Duodenal mucosa (tissue), 2 donors: ENCODE measurements around the gene TARS3.
"Not testable (repeated sequence)": the region's sequence is repeated elsewhere in the genome, so short reads cannot be mapped to it uniquely, and the experiment has no call there.

Experiments used
- H3K27ac ChIP-seq: one replicate; pipeline ENCODE4 v1.7.0; 2013; ENCODE audit warnings: low read depth, low read length
- H3K27me3 ChIP-seq, 2 donors: one replicate each; pipeline ENCODE4 v1.7.0; 2013; ENCODE audit warnings: low read length in 2 of 2, control low read depth in 1 of 2; ENCODE audit not compliant: insufficient read depth in 2 of 2, control insufficient read depth in 1 of 2
- H3K36me3 ChIP-seq, 2 donors: one replicate each; pipeline ENCODE4 v1.7.0; 2013; ENCODE audit warnings: low read length in 2 of 2, control low read depth in 1 of 2; ENCODE audit not compliant: insufficient read depth in 2 of 2, control insufficient read depth in 1 of 2
- H3K4me1 ChIP-seq, 2 donors: one replicate each; pipeline ENCODE4 v1.7.0; 2013; ENCODE audit warnings: low read length in 2 of 2, control low read depth in 1 of 2; ENCODE audit not compliant: insufficient read depth in 2 of 2, control insufficient read depth in 1 of 2
- H3K4me3 ChIP-seq, 2 donors: one replicate each; pipeline ENCODE4 v1.7.0; 2013; ENCODE audit warnings: low read length in 2 of 2, low read depth in 1 of 2
- H3K9ac ChIP-seq, 2 donors: one replicate each; pipeline ENCODE4 v1.7.0; 2013; ENCODE audit warnings: low read length in 2 of 2, low read depth in 1 of 2
- H3K9me3 ChIP-seq, 2 donors: one replicate each; pipeline ENCODE4 v1.7.0; 2013; ENCODE audit warnings: low read length in 2 of 2, control low read depth in 1 of 2; ENCODE audit not compliant: control insufficient read depth in 1 of 2

The TARS3 gene

DNA sequence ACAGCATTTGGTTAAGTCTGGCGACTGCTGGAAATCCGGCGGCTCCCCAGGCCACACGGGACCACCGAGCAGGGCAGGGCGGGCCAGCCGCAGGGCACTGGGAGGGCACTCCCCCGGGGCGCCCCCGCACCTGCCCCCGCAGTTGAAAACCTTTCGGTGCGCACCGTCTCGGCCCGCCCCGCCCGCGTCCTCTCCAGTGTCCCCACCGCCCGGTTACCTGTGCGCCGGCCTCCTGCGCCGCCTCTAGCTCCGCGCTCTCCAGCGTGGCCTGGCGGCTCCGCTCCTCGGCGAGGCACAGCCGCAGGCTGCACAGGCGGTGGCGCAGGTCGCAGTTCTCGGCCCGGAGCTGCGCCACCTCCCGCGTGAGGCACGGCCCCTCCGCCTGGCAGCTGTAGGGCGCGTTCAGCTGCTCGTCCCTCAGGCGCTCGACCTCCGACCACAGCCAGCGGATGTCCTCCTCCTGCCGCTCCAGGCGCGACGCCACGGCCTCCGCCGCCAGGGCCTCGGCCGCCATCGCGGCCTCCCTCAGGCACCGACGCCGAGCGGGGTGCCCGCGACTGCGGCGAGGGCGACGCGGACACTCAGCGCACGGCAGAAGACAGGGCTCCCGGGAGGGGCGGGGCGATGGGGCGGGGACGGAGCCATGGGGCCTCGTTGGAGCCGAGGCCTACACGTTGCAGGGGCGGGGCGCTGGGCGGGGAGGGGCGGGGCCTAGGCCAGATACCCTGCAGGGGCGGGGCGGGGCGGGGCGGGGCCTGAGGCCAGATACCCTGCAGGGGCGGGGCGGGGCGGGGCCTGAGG is at the start of gene TARS3:
Gene TARS3, minus strand, starts transcription at position 600 of the 801 bp plus-strand sequence. Its CDS starts 86 bp downstream, at position 514.
- H3K9me3 ChIP-seq: no peaks in the 10 kb centered on the region
- peak within 1 kb of the TSS; percentile 75 to 85 for H3K4me3 ChIP-seq
- H3K4me1 ChIP-seq: peaks cover 0 to 10% of the 10 kb centered on the region in 2 donors
- H3K36me3 ChIP-seq: peaks cover 23 to 25% of the 10 kb centered on the region in 2 donors
- H3K9ac ChIP-seq: peak within 1 kb of the TSS; percentile 67 to 96
- peak within 1 kb of the TSS; percentile 90 for H3K27ac ChIP-seq
- no peaks in the 10 kb centered on the region for H3K27me3 ChIP-seq

GRCh38 chr15:101773496-101774100 is 49.3 kb upstream of the TARS3 start:
- Histone ChIP-seq H3K27ac (no peak overlapping the region), H3K36me3 (no peaks in the 10 kb centered on the region), H3K9me3 (no peaks in the 10 kb centered on the region), H3K27me3 (no peaks in the 10 kb centered on the region), H3K9ac (no peak overlapping the region), H3K4me3 (no peak overlapping the region), H3K4me1 (no peaks in the 10 kb centered on the region)

DNA sequence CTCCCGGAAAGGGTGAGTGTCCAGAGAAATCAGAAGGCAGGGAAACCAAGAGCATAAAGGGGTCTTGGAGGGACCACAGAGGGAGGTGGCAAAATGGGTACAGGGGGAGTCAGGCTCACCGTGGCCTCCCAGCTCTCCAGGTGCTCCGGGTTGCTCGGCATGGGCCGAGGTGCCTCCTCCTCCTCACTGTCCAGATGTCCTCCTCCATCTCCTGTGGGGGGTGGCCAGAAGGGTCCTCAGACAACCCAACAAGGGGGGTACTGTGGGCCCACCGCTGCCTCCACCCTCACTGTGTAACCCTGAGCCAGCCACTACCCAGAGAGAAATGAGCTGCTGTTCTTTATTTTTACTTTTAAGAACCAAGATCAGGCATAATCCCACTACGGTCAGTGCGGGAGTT is 48.6 kb upstream of the TARS3 start:
- no peaks in the 10 kb centered on the region for H3K4me1 ChIP-seq
- H3K27ac ChIP-seq: no peak overlapping the region
- no peaks in the 10 kb centered on the region for H3K36me3 ChIP-seq
- H3K4me3 ChIP-seq: no peak overlapping the region
- H3K27me3 ChIP-seq: no peaks in the 10 kb centered on the region
- H3K9me3 ChIP-seq: no peaks in the 10 kb centered on the region
- H3K9ac ChIP-seq: no peak overlapping the region

GRCh38 chr15:101767083-101767640 is 42.9 kb upstream of the TARS3 start:
- H3K9me3 ChIP-seq, H3K4me3 ChIP-seq, H3K27ac ChIP-seq, H3K4me1 ChIP-seq, H3K27me3 ChIP-seq, H3K36me3 ChIP-seq, H3K9ac ChIP-seq: not testable (repeated sequence)

DNA sequence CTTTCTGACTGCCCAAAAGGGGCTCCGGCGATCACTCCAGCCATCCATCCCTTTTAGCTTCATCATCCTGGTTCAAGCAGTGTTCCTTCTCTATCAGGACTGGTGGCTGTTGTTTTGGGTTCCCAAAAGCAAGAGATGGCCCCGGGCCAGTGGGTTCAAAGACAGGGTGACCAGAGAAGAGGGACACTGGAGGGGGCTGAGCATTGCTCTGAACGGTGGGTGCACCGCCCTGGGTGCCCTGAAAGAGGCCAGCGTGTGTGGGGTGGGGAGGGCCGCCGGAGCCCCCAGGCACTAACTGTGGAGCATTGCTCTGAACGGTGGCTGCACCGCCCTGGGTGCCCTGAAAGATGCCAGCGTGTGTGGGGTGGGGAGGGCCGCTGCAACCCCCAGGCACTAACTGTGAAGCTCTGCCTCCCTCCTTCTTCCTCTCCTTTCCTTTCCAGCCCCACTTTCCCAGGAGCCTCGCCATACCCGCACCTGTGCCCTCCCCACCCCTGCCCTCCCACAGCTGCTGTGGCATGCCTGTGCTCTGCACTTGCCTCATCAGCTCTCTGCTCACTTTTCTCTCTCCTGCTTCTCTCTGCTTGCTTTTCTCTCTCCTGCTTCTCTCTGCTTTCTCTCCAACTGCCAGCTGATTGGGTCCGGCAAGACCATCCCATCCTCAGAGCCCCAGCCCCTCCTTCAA is 41.6 kb upstream of the TARS3 start:
- no peaks in the 10 kb centered on the region for H3K4me1 ChIP-seq
- no peak overlapping the region for H3K27ac ChIP-seq
- no peaks in the 10 kb centered on the region for H3K27me3 ChIP-seq
- H3K9ac ChIP-seq: no peak overlapping the region
- no peak overlapping the region for H3K4me3 ChIP-seq
- no peaks in the 10 kb centered on the region for H3K9me3 ChIP-seq
- H3K36me3 ChIP-seq: no peaks in the 10 kb centered on the region

DNA sequence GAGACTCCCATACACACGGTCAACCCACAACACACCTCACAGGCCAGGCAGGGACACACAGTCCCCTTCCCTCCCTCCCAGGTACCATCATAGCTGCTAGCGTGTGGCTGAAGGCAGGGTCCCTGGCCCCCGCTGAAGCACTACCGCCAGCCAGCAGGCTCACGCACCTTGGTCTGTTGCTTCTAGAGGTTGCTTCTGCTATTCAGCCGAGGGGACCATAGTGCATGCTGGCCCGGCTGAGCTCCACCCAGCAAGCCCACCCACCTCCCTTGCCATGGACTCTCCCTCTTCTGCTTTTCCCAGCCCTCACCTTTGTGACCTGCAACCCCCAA is 41.0 kb upstream of the TARS3 start:
- not testable (repeated sequence) for H3K27me3 ChIP-seq, H3K9ac ChIP-seq, H3K4me1 ChIP-seq, H3K36me3 ChIP-seq, H3K9me3 ChIP-seq, H3K27ac ChIP-seq, H3K4me3 ChIP-seq

- not testable (repeated sequence) for H3K9me3 ChIP-seq, H3K9ac ChIP-seq, H3K36me3 ChIP-seq, H3K4me3 ChIP-seq, H3K27ac ChIP-seq, H3K4me1 ChIP-seq, H3K27me3 ChIP-seq
Observed at GRCh38 chr15:101764669-101765339, 40.5 kb upstream of the TARS3 start.

- H3K9ac ChIP-seq, H3K27ac ChIP-seq, H3K4me3 ChIP-seq, H3K9me3 ChIP-seq, H3K36me3 ChIP-seq, H3K4me1 ChIP-seq, H3K27me3 ChIP-seq: not testable (repeated sequence)
Observed at GRCh38 chr15:101746716-101747082, 22.4 kb upstream of the TARS3 start.

GRCh38 chr15:101734837-101735236 is 10.6 kb upstream of the TARS3 start:
- H3K27me3 ChIP-seq, H3K9me3 ChIP-seq: not testable (repeated sequence)

GRCh38 chr15:101733545-101733944 is 9.3 kb upstream of the TARS3 start:
- H3K4me1 ChIP-seq: no peaks in the 10 kb centered on the region
- H3K9me3 ChIP-seq: no peaks in the 10 kb centered on the region
- no peaks in the 10 kb centered on the region for H3K36me3 ChIP-seq
- peaks cover 0 to 4% of the 10 kb centered on the region in 2 donors for H3K27me3 ChIP-seq
- no peak overlapping the region for H3K4me3 ChIP-seq
- H3K27ac ChIP-seq: no peak overlapping the region
- H3K9ac ChIP-seq: no peak overlapping the region

More at GRCh38 chr15:101734837-101735236, 10.6 kb upstream of the TARS3 start:
- not testable (repeated sequence) for H3K27ac ChIP-seq, H3K4me1 ChIP-seq, H3K36me3 ChIP-seq, H3K4me3 ChIP-seq, H3K9ac ChIP-seq
